ENCODE data around the gene ADGRB2. TPM values are rescaled to one million over a fixed set of nuclear protein-coding genes. Genes with fewer than 3 reads are reported as not detected.

The ADGRB2 gene
- polyA plus RNA-seq, 1 experiment = 9.2 TPM

DNA sequence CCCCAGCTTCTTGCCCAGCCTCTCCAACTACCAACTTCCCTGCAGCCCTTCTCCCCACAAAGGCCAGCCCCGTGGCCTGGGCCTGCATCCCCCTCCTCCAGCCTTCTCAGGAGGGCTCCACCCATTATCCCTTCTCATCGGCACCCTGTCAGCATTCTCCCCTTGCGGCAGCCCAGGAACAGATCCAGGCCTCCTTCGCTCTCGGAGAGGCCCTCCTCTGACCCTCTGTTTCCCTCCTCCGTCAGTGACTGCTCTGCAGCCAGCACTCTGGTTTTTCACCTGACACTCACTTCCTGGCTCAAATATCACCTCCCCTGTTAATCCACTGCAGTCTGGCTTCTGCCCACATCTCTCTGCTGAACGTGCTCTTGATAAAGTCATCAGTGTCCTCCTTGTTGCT is 17.5 kb downstream of the ADGRB2 start:
- POLR2A ChIA-PET = no interaction called here
- DNase-seq (ENCODE audit: low read depth) = no peak
- H3K36me3 ChIP-seq (ENCODE audit: control insufficient read depth, insufficient read depth, low read length) = peaks cover 2% of the 10 kb centered on the region
- no peak overlapping the region for H3K4me3 ChIP-seq (ENCODE audit: low read depth, low read length)
- H3K27me3 ChIP-seq (ENCODE audit: control insufficient read depth, insufficient read depth, low read length) = no peaks in the 10 kb centered on the region
- TF ChIP-seq, protein P1, sequence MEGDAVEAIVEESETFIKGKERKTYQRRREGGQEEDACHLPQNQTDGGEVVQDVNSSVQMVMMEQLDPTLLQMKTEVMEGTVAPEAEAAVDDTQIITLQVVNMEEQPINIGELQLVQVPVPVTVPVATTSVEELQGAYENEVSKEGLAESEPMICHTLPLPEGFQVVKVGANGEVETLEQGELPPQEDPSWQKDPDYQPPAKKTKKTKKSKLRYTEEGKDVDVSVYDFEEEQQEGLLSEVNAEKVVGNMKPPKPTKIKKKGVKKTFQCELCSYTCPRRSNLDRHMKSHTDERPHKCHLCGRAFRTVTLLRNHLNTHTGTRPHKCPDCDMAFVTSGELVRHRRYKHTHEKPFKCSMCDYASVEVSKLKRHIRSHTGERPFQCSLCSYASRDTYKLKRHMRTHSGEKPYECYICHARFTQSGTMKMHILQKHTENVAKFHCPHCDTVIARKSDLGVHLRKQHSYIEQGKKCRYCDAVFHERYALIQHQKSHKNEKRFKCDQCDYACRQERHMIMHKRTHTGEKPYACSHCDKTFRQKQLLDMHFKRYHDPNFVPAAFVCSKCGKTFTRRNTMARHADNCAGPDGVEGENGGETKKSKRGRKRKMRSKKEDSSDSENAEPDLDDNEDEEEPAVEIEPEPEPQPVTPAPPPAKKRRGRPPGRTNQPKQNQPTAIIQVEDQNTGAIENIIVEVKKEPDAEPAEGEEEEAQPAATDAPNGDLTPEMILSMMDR (IDR thresholded peaks at IDR 0.05; ENCODE audit: insufficient read depth, low read depth, low read length) = no peak
- CTCF ChIA-PET = interaction anchor here (0.9 to 5.7 kb wide), 13 partner anchors 8 to 217 kb away, joined by 3 to 57 read pairs (median 9); no protein-coding TSS in a partner anchor

DNA sequence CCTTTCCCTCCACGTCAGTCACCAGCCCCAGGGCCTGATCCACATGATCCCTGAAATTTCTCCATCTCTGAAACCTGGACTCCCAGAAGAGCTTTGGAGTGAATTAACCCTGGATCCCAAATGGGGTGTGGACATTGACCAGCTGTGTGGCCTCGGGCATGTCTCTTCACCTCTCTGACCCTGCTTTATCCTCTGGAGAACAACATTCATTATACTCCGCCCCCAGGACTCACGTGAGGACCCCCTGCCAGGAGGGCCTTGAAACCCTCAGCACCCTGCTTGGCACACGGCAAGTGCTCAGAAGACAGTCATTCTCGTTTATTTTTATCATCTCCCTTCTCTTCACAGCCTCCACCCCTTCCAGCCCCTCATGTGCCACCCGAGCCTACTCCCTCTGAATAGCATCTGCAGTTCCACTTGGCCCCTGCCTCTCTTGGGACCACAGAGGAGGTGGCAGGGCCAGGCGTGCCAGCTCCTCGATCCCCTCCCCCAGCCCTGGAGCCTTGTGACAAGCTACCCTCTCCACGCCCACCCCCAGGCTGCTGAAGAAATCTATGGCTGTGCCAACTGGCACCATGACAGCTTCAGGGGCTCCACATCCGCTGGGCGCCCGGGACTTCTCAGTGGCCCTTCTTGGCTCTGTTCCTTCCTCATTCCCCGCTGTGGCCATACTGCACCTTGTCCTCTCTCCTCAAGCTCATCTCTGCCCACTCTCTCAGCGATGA is 18.0 kb downstream of the ADGRB2 start:
- DNase-seq (ENCODE audit: low read depth) = no peak
- TF ChIP-seq, protein P1 (IDR thresholded peaks at IDR 0.05; ENCODE audit: insufficient read depth, low read depth, low read length) = no peak
- POLR2A ChIA-PET = no interaction called here
- Histone ChIP-seq H3K4me3 (ENCODE audit: low read depth, low read length) (no peak overlapping the region), H3K27me3 (ENCODE audit: control insufficient read depth, insufficient read depth, low read length) (no peaks in the 10 kb centered on the region), H3K36me3 (ENCODE audit: control insufficient read depth, insufficient read depth, low read length) (peaks cover 6% of the 10 kb centered on the region)
- CTCF ChIA-PET = interaction anchor here (0.7 to 5.7 kb wide), 23 partner anchors 8 to 218 kb away, joined by 3 to 57 read pairs (median 5); no protein-coding TSS in a partner anchor

DNA sequence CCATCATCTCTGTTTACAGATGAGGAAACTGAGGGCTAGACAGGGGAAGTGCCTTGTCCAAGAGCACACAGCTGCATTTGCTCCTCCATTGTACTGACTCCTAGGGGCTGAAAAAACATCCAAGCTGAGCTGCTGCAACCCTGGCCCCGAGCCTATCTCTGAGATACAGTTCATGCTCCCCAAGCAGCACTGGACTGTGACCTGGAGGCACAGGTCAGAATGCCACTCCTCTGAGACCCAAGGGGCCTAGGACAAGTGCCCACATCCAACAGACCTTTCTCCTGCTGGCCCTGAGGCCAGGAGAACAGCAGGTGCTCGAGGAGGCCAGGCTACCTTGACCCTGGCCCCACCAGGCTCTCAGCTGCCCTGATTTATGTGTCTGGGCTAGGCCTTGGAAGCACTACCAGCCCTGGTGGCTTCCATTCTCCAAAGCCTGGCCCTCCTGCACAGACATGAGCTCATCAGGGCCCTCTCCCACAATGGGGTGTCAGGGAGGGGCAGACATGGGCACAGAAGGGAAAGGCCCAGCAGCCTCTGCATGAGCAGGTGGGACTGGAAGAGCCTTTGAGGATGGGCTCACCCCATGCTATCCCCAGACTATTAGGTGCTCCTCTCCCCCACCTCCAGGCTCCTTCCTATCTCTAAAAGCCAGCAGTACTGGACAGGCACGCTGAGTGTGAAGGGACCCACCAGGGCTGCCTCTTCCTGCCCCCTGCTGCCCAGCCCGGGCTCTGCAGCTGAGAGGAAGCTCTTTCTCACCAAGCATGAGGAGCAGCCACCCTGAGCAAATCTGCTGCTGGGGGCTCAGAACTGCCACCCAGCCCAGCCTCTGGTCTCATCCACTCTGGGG is 18.8 kb downstream of the ADGRB2 start:
- ChIA-PET POLR2A (interaction anchor here (0.6 kb wide), 1 partner anchor 383 kb away, joined by 4 read pairs; no protein-coding TSS in a partner anchor), CTCF (interaction anchor here (0.7 to 5.7 kb wide), 25 partner anchors 9 to 219 kb away, joined by 3 to 57 read pairs (median 4); no protein-coding TSS in a partner anchor)
- Histone ChIP-seq H3K36me3 (ENCODE audit: control insufficient read depth, insufficient read depth, low read length) (peaks cover 7% of the 10 kb centered on the region), H3K27me3 (ENCODE audit: control insufficient read depth, insufficient read depth, low read length) (no peaks in the 10 kb centered on the region), H3K4me3 (ENCODE audit: low read depth, low read length) (no peak overlapping the region)
- DNase-seq (ENCODE audit: low read depth) = no peak
- TF ChIP-seq, protein P1 (IDR thresholded peaks at IDR 0.05; ENCODE audit: insufficient read depth, low read depth, low read length) = peak; percentile 90

DNA sequence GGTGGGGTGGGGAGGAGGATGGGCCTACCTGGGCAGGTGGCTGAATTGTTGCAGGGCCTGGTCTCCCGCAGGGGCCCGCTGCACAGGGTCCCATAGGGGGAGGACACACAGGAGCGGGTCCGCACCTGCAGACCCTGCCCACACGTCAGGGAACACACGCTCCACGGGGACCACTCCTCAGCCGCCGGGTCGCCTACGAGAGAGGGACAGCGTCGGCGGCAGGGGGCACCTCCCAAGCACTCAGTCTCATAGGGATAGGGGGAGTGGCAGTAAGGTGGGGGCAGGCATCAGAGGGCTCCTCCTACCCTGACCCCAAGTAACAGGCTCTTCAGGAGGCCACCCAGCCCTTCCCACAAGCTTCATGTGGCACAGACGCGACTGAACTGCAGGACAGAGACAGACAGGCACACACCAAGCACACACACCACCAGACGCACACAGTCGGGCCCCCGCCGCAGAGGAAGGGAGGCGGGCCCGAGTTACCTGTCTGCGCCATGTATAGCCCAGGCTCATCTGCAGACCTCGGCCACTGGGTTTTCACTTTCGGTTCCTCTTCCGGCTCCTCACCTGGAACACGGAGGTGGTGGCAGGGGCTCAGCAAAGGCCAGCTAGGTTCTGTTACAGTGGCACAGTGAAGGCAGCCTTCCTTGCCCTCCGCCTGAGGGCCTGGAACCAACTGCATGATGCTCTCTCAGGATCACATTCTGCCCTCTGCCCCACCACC is 19.8 kb downstream of the ADGRB2 start:
- no peaks in the 10 kb centered on the region for H3K27me3 ChIP-seq (ENCODE audit: control insufficient read depth, insufficient read depth, low read length)
- CTCF ChIA-PET = interaction anchor here (1.0 to 5.7 kb wide), 11 partner anchors 10 to 179 kb away, joined by 3 to 57 read pairs (median 13); no protein-coding TSS in a partner anchor
- H3K36me3 ChIP-seq (ENCODE audit: control insufficient read depth, insufficient read depth, low read length) = peaks cover 11% of the 10 kb centered on the region
- POLR2A ChIA-PET = no interaction called here
- H3K4me3 ChIP-seq (ENCODE audit: low read depth, low read length) = no peak overlapping the region
- TF ChIP-seq, protein P1 (IDR thresholded peaks at IDR 0.05; ENCODE audit: insufficient read depth, low read depth, low read length) = no peak
- no peak for DNase-seq (ENCODE audit: low read depth)

All from BJ (cell line).